GM12878 (cell line): ENCODE results near the gene F13B. TPM values are rescaled to one million over a fixed set of nuclear protein-coding genes. Genes with fewer than 3 reads are reported as not detected.

Source experiments
- ATAC-seq: fragments of 200-7000 bp; cut with Tn5 transposase; 3 replicates; pipeline ENCODE4 v1.9.1; 2020; ENCODE audit warnings: mild to moderate bottlenecking, moderate library complexity
- BruUV-seq: library from RNA; stranded (reverse); fragments of 400-500 nt; replicated peaks from 2 replicates; lab custom pipeline; 2021; lab: Mats Ljungman, UMichigan
- CTCF ChIA-PET: fragments of 300-600 bp; sonication (Branson Sonifier 250); formaldehyde crosslinking; extraction: SDS; loops from one replicate; lab custom pipeline; 2021; ENCODE audit warnings: inconsistent platforms; lab: Yijun Ruan, JAX
- POLR2A ChIA-PET: fragments of 350-600 bp; formaldehyde crosslinking; extraction: SDS; loops from one replicate; lab custom pipeline; 2021; ENCODE audit warnings: inconsistent platforms; lab: Charles Lee
- RAD21 ChIA-PET: fragments of 300-600 bp; sonication (Branson Sonifier 250); formaldehyde crosslinking; loops from one replicate; lab custom pipeline; 2023; ENCODE audit warnings: antibody characterized with exemption; ENCODE audit not compliant: unreplicated experiment; lab: Charles Lee
- SMC1A ChIA-PET: fragments of 300-600 bp; sonication (Branson Sonifier 250); formaldehyde crosslinking; loops from one replicate; lab custom pipeline; 2023; ENCODE audit not compliant: unreplicated experiment, uncharacterized antibody; lab: Charles Lee
- DNase-seq: peaks from one replicate; pipeline ENCODE4 v3.0.0-alpha.2; 2011; ENCODE audit warnings: low read depth, low spot score
- FAIRE-seq: peaks from 3 replicates; lab custom pipeline; 2011; peaks lifted over from hg19 to GRCh38; lab: Jason Lieb, UNC
- H2AFZ ChIP-seq: 2 replicates; pipeline ENCODE4 v1.6.0; 2011; ENCODE audit warnings: low read depth, low read length, control low read depth; ENCODE audit not compliant: control insufficient read depth
- H3K27ac ChIP-seq: 2 replicates; pipeline ENCODE4 v1.5.1; 2011; ENCODE audit warnings: control low read depth; ENCODE audit not compliant: control insufficient read depth, insufficient read depth
- H3K27me3 ChIP-seq, 2 experiments: replicated peaks in 1 of 2; 2 replicates each; pipeline versions ENCODE4 v1.6.0 to v1.6.1; 2011; ENCODE audit warnings: low read length in 1 of 2; ENCODE audit not compliant: control insufficient read depth in 2 of 2, insufficient read depth in 2 of 2
- H3K36me3 ChIP-seq, 2 experiments: 2 replicates each; pipeline ENCODE4 v1.5.1; 2011; ENCODE audit warnings: low read length in 1 of 2; ENCODE audit not compliant: control insufficient read depth in 2 of 2, insufficient read depth in 2 of 2
- H3K4me1 ChIP-seq: 2 replicates; pipeline ENCODE4 v1.6.1; 2011; ENCODE audit warnings: mild to moderate bottlenecking, low read length, moderate library complexity, mixed read lengths; ENCODE audit not compliant: control insufficient read depth, insufficient read depth
- H3K4me2 ChIP-seq: 2 replicates; pipeline ENCODE4 v1.6.0; 2011; ENCODE audit warnings: control low read depth; ENCODE audit not compliant: control insufficient read depth, insufficient read depth
- H3K4me3 ChIP-seq: fragments of 200-600 bp; sonication (generic); 2 replicates; pipeline ENCODE4 v1.5.1; 2016
- H3K79me2 ChIP-seq: 2 replicates; pipeline ENCODE4 v1.6.0; 2011; ENCODE audit warnings: low read length; ENCODE audit not compliant: control insufficient read depth, insufficient read depth
- H3K9ac ChIP-seq: 2 replicates; pipeline ENCODE4 v1.8.0; 2011; ENCODE audit warnings: low read length, control low read depth, mixed read lengths; ENCODE audit not compliant: control insufficient read depth, insufficient read depth
- H3K9me3 ChIP-seq: replicated peaks from 3 replicates; pipeline ENCODE4 v1.5.1; 2011; ENCODE audit warnings: mild to moderate bottlenecking, low read length; ENCODE audit not compliant: control insufficient read depth, insufficient read depth
- H4K20me1 ChIP-seq: 2 replicates; pipeline ENCODE4 v1.6.0; 2011; ENCODE audit not compliant: control insufficient read depth, insufficient read depth
- BHLHE40 ChIP-seq, 2 experiments: fragments of 450-650 bp in 1 of 2; IDR thresholded peaks; 2 replicates each; pipeline ENCODE4 v1.6.1; 2011 to 2017; ENCODE audit warnings: low read depth in 2 of 2, borderline replicate concordance in 1 of 2, improper control_type of control experiment in 1 of 2, low read length in 1 of 2, mild to moderate bottlenecking in 1 of 2
- CBX3 ChIP-seq: fragments of 200-600 bp; sonication (generic); IDR thresholded peaks from 2 replicates; pipeline ENCODE4 v1.6.1; 2016; ENCODE audit warnings: low read depth, borderline replicate concordance
- CHD1 ChIP-seq: IDR thresholded peaks from 2 replicates; pipeline ENCODE4 v1.6.1; 2012; ENCODE audit warnings: low read depth, low read length, improper control_type of control experiment
- CTCF ChIP-seq, 3 experiments: IDR thresholded peaks in 2 of 3; conservative IDR thresholded peaks in 1 of 3; 2 replicates each; pipeline ENCODE4 v1.5.1; 2011; ENCODE audit warnings: low read depth in 3 of 3, low read length in 3 of 3, mild to moderate bottlenecking in 3 of 3, control low read depth in 2 of 3, moderate library complexity in 2 of 3, inconsistent platforms in 1 of 3, mixed read lengths in 1 of 3; ENCODE audit not compliant: control insufficient read depth in 2 of 3, insufficient read depth in 1 of 3; ENCODE audit errors: extremely low read depth in 1 of 3
- EED ChIP-seq: sonication (generic); IDR thresholded peaks from 2 replicates; pipeline ENCODE4 v1.6.1; 2016; ENCODE audit warnings: antibody characterized with exemption, low read depth
- HDGF ChIP-seq: fragments of 450-650 bp; IDR thresholded peaks from 2 replicates; pipeline ENCODE4 v1.6.1; 2016; ENCODE audit warnings: antibody characterized with exemption
- KDM1A ChIP-seq: fragments of 200-600 bp; sonication (generic); IDR thresholded peaks from 2 replicates; pipeline ENCODE4 v1.6.1; 2016; ENCODE audit warnings: borderline replicate concordance
- NFXL1 ChIP-seq: fragments of 450-650 bp; IDR thresholded peaks from 2 replicates; pipeline ENCODE4 v1.6.1; 2017; ENCODE audit warnings: antibody characterized with exemption, mild to moderate bottlenecking, borderline replicate concordance
- SMARCA5 ChIP-seq: fragments of 450-650 bp; IDR thresholded peaks from 2 replicates; pipeline ENCODE4 v1.6.1; 2017; ENCODE audit warnings: mild to moderate bottlenecking
- SMC3 ChIP-seq: IDR thresholded peaks from 2 replicates; pipeline ENCODE4 v1.6.1; 2011; ENCODE audit warnings: low read length, improper control_type of control experiment, borderline replicate concordance
- TAF1 ChIP-seq: IDR thresholded peaks from 2 replicates; pipeline ENCODE4 v1.6.1; 2011; ENCODE audit warnings: mild to moderate bottlenecking, low read depth, low read length, borderline replicate concordance
- TCF12 ChIP-seq: IDR thresholded peaks from 2 replicates; pipeline ENCODE4 v1.6.1; 2011; ENCODE audit warnings: low read depth, mild to moderate bottlenecking, low read length
- TCF3 ChIP-seq: IDR thresholded peaks from 2 replicates; pipeline ENCODE4 v1.6.1; 2012; ENCODE audit warnings: low read depth, mild to moderate bottlenecking, low read length, borderline replicate concordance; ENCODE audit not compliant: insufficient read depth
- in situ Hi-C: fragments of 300-500 bp; cut with MboI; formaldehyde crosslinking; loops from 9 replicates; pipeline ENCODE4 v1.14.3; 2018; ENCODE audit warnings: mixed read lengths
- intact Hi-C: fragments of 100-400 bp; cut with micrococcal nuclease; formaldehyde crosslinking; loops from one replicate; pipeline ENCODE4 v1.14.2; 2022; ENCODE audit not compliant: unreplicated experiment
- polyA plus RNA-seq, 11 experiments: library from polyadenylated mRNA; depleted of rRNA in 4 of 11; unstranded in 6 of 11; stranded (reverse) in 5 of 11; fragments of >200 nt; fragmentation: Nextera tagmentation in 4 of 11; fragmentation: Illumina TruSeq in 1 of 11; extraction: Ambion mirVana in 4 of 11; extraction: Trizol in 1 of 11; gene quantifications; 1 replicate in 1 of 11; 2 replicates in 10 of 11; pipeline versions ENCODE4 v1.2.1 to v1.2.3, GENCODE V29; 2011 to 2016; ENCODE audit warnings: inconsistent platforms in 2 of 11, missing spikeins in 2 of 11, low read depth in 1 of 11
- total RNA-seq, 4 experiments: library from RNA; depleted of rRNA in 3 of 4; stranded (reverse); fragments of >200 nt in 3 of 4; fragmentation: Illumina TruSeq in 1 of 4; extraction: Trizol in 1 of 4; gene quantifications; 2 replicates each; pipeline versions ENCODE4 v1.2.1 to v1.2.3, GENCODE V29; 2013 to 2021

The F13B gene
- total and polyA plus RNA-seq, 10 of the 15 experiments (the other 5 are each of a cell fraction or from before 2014, with no cell fraction given): 0.06 TPM; not detected in 9

DNA sequence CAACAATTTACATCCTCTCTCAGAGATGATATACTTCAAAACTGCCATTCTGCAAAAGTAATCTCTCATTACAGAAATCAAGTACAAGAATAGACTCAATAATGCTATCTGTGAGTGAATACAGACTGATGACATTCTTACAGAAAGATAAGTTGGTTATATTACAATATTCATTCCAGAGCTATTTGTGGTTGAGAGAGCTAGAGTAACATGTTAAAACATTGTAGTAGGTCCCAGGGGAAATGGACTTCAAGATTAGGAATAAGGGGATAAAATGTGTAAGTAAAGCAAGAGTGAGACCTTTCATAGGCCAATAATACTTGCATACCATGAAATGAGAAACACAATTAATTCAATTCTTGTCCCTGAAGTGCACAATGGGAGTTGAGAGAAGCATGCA, 1.5 kb downstream of the F13B start:
- SMC1A ChIA-PET: no interaction called here
- H3K4me1 ChIP-seq: no peaks in the 10 kb centered on the region
- no peak overlapping the region for H3K9ac ChIP-seq
- no peak for DNase-seq
- H3K4me3 ChIP-seq: no peak overlapping the region
- RAD21 ChIA-PET: no interaction called here
- POLR2A ChIA-PET: no interaction called here
- H3K4me2 ChIP-seq: no peak overlapping the region
- no peak overlapping the region for H3K27ac ChIP-seq
- no peaks in the 10 kb centered on the region for H3K36me3 ChIP-seq
- CTCF ChIA-PET: no interaction called here
- FAIRE-seq: no peak
- TF ChIP-seq NFXL1 (no peak), TCF3 (no peak), TCF12 (no peak), EED (no peak), SMARCA5 (no peak), CBX3 (no peak), CTCF (IDR thresholded peaks at IDR 0.05 in 2 of 3, conservative IDR thresholded peaks at IDR 0.05 in 1 of 3; ENCODE audit: control insufficient read depth in 2 of 3, extremely low read depth in 1 of 3, insufficient read depth in 1 of 3, low read depth in 3 of 3, low read length in 3 of 3) (no peak), TAF1 (no peak), SMC3 (no peak), CHD1 (no peak), BHLHE40 (IDR thresholded peaks at IDR 0.05; ENCODE audit: borderline replicate concordance in 1 of 2, low read depth in 2 of 2, low read length in 1 of 2) (no peak), HDGF (no peak), KDM1A (no peak)
- ATAC-seq: no peak
- in situ Hi-C loops: no loop called here
- H3K9me3 ChIP-seq: no peaks in the 10 kb centered on the region
- no peaks in the 10 kb centered on the region for H3K27me3 ChIP-seq
- H3K79me2 ChIP-seq: no peaks in the 10 kb centered on the region
- BruUV-seq: no TSS peak
- H4K20me1 ChIP-seq: no peaks in the 10 kb centered on the region
- H2AFZ ChIP-seq: no peak overlapping the region
- intact Hi-C loops: no loop called here
